Neutrophil (primary cell): ENCODE results near the gene FAM20B.

ENCODE experiments used
- H3K27ac ChIP-seq: fragments of 200-600 bp; sonication (generic); 2 replicates; pipeline ENCODE4 v1.5.1; 2016; ENCODE audit warnings: mild to moderate bottlenecking, moderate library complexity
- H3K27me3 ChIP-seq: fragments of 200-600 bp; sonication (generic); 2 replicates; pipeline ENCODE4 v1.6.0; 2016; ENCODE audit warnings: mild to moderate bottlenecking
- H3K36me3 ChIP-seq: fragments of 200-600 bp; sonication (generic); 2 replicates; pipeline ENCODE4 v1.5.1; 2017
- H3K4me1 ChIP-seq, 2 experiments: fragments of 200-600 bp in 1 of 2; sonication (generic) in 1 of 2; 1 replicate in 1 of 2; 2 replicates in 1 of 2; pipeline versions ENCODE4 v1.5.1 to v1.6.1; 2013 to 2016; ENCODE audit warnings: low read depth in 1 of 2, low read length in 1 of 2, mild to moderate bottlenecking in 1 of 2, moderate library complexity in 1 of 2; ENCODE audit not compliant: control insufficient read depth in 1 of 2, insufficient read depth in 1 of 2
- H3K4me3 ChIP-seq, 2 experiments: fragments of 200-600 bp in 1 of 2; sonication (generic) in 1 of 2; 1 replicate in 1 of 2; 2 replicates in 1 of 2; pipeline ENCODE4 v1.5.1; 2013 to 2016; ENCODE audit warnings: low read depth in 1 of 2, low read length in 1 of 2, mild to moderate bottlenecking in 1 of 2, moderate library complexity in 1 of 2
- H3K9me3 ChIP-seq: fragments of 200-600 bp; sonication (generic); 2 replicates; pipeline ENCODE4 v1.5.1; 2016
- TF ChIP-seq, protein P1 (sequence below): fragments of 200-600 bp; sonication (generic); IDR thresholded peaks from 2 replicates; pipeline ENCODE4 v1.5.1; 2016; ENCODE audit warnings: antibody characterized with exemption

The FAM20B gene

DNA sequence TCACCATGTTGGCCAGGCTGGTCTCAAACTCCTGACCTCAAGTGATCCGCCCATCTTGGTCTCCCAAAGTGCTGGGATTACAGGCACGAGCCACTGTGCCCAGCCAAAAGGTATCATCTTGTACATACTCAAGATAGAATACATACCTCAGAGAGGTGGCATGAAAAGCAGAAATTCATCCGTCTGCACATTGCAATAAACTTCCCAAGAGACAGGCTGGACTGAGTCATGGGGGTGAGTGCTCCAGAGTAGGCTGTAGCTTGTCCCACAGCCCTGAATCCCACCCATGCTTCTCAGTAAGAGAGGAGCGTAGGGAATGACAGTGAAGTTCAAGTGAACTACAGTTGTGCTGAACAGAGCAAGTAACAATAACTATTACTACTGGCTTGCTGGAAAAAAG is 75.9 kb downstream of the FAM20B start:
- Histone ChIP-seq H3K36me3 (peaks cover 9% of the 10 kb centered on the region), H3K4me1 (no peaks in the 10 kb centered on the region), H3K4me3 (no peak overlapping the region), H3K27me3 (no peaks in the 10 kb centered on the region), H3K9me3 (no peaks in the 10 kb centered on the region), H3K27ac (no peak overlapping the region)
- TF ChIP-seq, protein P1, sequence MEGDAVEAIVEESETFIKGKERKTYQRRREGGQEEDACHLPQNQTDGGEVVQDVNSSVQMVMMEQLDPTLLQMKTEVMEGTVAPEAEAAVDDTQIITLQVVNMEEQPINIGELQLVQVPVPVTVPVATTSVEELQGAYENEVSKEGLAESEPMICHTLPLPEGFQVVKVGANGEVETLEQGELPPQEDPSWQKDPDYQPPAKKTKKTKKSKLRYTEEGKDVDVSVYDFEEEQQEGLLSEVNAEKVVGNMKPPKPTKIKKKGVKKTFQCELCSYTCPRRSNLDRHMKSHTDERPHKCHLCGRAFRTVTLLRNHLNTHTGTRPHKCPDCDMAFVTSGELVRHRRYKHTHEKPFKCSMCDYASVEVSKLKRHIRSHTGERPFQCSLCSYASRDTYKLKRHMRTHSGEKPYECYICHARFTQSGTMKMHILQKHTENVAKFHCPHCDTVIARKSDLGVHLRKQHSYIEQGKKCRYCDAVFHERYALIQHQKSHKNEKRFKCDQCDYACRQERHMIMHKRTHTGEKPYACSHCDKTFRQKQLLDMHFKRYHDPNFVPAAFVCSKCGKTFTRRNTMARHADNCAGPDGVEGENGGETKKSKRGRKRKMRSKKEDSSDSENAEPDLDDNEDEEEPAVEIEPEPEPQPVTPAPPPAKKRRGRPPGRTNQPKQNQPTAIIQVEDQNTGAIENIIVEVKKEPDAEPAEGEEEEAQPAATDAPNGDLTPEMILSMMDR = no peak

GRCh38 chr1:179103999-179104398 is 78.3 kb downstream of the FAM20B start:
- Histone ChIP-seq H3K27me3 (no peaks in the 10 kb centered on the region), H3K4me3 (no peak overlapping the region), H3K4me1 (no peaks in the 10 kb centered on the region), H3K9me3 (no peaks in the 10 kb centered on the region), H3K27ac (no peak overlapping the region), H3K36me3 (peaks cover 16% of the 10 kb centered on the region)
- TF ChIP-seq, protein P1 = no peak

DNA sequence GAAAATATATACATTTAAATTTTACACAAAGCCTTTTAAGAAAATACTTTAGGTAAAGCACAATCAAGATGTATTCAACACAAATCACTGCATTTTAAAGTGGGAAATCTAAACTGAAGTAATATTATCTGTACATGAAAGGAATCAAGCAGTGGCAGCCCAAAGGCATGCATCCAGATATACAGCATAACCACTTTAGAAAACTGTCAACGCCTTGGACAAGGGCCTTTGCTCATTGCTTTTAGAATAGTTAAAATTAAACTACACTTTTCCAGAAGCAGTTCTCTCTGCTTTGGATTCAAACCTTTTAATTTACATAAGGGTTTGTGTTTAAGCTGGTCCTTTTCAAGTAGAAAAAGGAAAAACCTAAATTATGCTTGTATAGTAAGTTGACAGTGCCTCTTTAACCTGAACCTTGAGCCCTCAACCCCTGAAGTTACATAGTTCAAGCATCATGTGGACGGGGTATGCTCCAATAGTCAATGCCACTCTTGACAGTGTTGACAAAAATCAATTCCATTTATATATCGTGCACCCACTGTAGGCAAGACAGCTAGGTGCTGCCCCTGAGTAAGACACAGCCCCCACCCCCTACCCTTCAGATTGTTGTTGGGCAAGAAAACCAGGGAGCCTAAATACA is 79.0 kb downstream of the FAM20B start:
- TF ChIP-seq, protein P1 = no peak
- H3K36me3 ChIP-seq = peaks cover 22% of the 10 kb centered on the region

GRCh38 chr1:179105393-179105792 is 79.7 kb downstream of the FAM20B start:
- Histone ChIP-seq H3K9me3 (no peaks in the 10 kb centered on the region), H3K27me3 (no peaks in the 10 kb centered on the region), H3K36me3 (peaks cover 27% of the 10 kb centered on the region), H3K4me1 (no peaks in the 10 kb centered on the region), H3K27ac (no peak overlapping the region), H3K4me3 (no peak overlapping the region)
- TF ChIP-seq, protein P1 = no peak

More for the DNA sequence above, 79.0 kb downstream of the FAM20B start:
- H3K4me3 ChIP-seq = no peak overlapping the region
- H3K4me1 ChIP-seq = no peaks in the 10 kb centered on the region
- H3K27ac ChIP-seq = no peak overlapping the region
- no peaks in the 10 kb centered on the region for H3K27me3 ChIP-seq
- no peaks in the 10 kb centered on the region for H3K9me3 ChIP-seq

DNA sequence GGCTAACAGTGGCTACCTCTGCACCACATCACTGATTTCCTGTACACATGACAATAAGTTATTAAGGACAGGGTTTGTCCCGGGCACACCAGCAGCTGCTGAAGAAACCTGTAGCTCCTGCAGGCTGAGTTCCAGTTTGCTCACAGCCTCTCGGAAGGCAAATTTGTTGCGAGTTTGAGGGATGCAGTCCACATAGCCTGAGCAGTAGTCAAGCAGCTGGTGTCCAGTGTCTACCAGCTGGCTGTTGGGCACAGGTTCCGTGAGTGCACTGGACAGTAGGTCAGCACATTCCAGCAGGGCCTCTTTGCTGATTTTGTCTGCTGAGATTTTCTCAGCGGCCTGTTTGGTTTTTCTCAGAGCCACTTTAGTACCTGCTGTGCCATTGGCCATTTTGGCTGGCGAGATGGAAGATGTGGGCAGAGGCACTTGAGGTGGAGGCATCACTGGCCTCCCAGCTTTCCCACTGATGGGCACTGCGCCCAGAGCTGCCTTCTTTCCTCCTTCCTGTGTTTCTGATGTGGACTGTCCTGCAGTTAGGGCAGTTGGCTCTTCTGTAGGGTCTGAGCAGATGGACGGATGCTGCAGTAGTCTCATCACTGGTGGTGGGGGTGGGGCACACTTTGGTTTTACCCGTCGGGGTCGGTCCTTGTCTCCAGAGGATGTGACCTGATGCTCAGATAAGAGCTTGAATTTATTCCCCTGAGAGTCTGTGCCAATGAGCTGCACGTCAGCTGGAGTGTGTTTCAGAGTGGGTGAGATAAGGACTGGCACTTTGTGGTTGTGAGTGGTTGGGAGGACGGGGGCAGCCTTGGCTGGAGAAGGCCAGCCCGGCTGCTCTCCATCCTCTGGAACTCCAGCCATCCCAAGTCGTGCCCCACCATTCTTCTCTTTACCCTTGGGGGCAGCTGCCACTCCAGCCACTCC is 82.3 kb downstream of the FAM20B start:
- Histone ChIP-seq H3K27me3 (no peaks in the 10 kb centered on the region), H3K36me3 (peaks cover 36% of the 10 kb centered on the region), H3K27ac (no peak overlapping the region), H3K4me1 (no peaks in the 10 kb centered on the region), H3K9me3 (no peaks in the 10 kb centered on the region), H3K4me3 (no peak overlapping the region)
- TF ChIP-seq, protein P1 = no peak
